Activated CD4-positive, alpha-beta T cell treated with anti-CD3 and anti-CD28 coated beads, Interleukin-2, amount 10 ng/mL, durations not matched to agents 24 days and 14 days (primary cell): ENCODE data around the gene ATP1A4. TPM values are rescaled to one million over a fixed set of nuclear protein-coding genes. Genes with fewer than 3 reads are reported as not detected.

Source experiments
- DNase-seq: peaks from one replicate; pipeline ENCODE4 v3.0.0; 2022
- H3K27ac Mint-ChIP-seq: one replicate; pipeline ENCODE4 v1.8.0; 2022; ENCODE audit warnings: mild to moderate bottlenecking, mixed read lengths
- H3K27me3 Mint-ChIP-seq: one replicate; pipeline ENCODE4 v1.8.0; 2022; ENCODE audit warnings: mixed read lengths
- H3K36me3 Mint-ChIP-seq: one replicate; pipeline ENCODE4 v1.8.0; 2022; ENCODE audit warnings: low read depth, mild to moderate bottlenecking, mixed read lengths
- H3K4me1 Mint-ChIP-seq: one replicate; pipeline ENCODE4 v1.8.0; 2021; ENCODE audit warnings: mixed read lengths
- H3K4me3 Mint-ChIP-seq: one replicate; pipeline ENCODE4 v1.8.0; 2022; ENCODE audit warnings: mild to moderate bottlenecking, moderate library complexity, mixed read lengths
- H3K9me3 Mint-ChIP-seq: one replicate; pipeline ENCODE4 v1.8.0; 2021; ENCODE audit warnings: mixed read lengths
- intact Hi-C: fragments of 100-400 bp; cut with micrococcal nuclease; formaldehyde crosslinking; loops from one replicate; pipeline ENCODE4 v1.15.1; 2023
- total RNA-seq: library from RNA; stranded (reverse); gene quantifications from 2 replicates; pipeline ENCODE4 v1.2.3, GENCODE V29; 2022

Gene ATP1A4
- total RNA-seq, 1 donor from 2014 or later: not detected

DNA sequence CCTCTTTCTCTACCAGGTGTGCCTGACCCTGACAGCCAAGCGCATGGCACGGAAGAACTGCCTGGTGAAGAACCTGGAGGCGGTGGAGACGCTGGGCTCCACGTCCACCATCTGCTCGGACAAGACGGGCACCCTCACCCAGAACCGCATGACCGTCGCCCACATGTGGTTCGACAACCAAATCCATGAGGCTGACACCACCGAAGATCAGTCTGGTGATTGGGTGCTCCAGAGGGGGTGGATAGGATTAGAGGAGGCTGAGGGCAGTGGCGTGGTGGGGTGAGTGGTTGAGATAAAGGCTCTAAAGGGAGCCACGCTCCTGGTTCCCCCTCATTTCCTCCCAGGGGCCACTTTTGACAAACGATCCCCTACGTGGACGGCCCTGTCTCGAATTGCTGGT is 22.8 kb upstream of the ATP1A4 start:
- Mint-ChIP-seq H3K4me3 (no peak overlapping the region), H3K9me3 (no peaks in the 10 kb centered on the region), H3K4me1 (no peaks in the 10 kb centered on the region), H3K27me3 (peaks cover 19% of the 10 kb centered on the region), H3K27ac (no peak overlapping the region), H3K36me3 (no peaks in the 10 kb centered on the region)
- intact Hi-C loops: no loop called here
- DNase-seq: no peak

DNA sequence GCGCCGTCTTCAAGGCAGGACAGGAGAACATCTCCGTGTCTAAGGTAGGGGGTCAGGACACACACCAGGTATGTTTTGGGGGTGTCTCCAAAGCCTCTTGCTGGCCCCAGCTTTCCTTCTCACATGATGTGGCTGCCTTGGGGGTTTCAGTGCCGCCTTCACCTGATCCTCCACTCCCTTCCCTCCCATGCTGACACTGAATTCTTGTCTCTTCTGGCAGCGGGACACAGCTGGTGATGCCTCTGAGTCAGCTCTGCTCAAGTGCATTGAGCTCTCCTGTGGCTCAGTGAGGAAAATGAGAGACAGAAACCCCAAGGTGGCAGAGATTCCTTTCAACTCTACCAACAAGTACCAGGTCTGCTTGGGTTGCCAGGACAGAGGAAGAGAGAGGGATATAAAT is 22.4 kb upstream of the ATP1A4 start:
- intact Hi-C loops: no loop called here
- Mint-ChIP-seq H3K36me3 (no peaks in the 10 kb centered on the region), H3K4me1 (no peaks in the 10 kb centered on the region), H3K27ac (no peak overlapping the region), H3K27me3 (peaks cover 19% of the 10 kb centered on the region), H3K9me3 (no peaks in the 10 kb centered on the region), H3K4me3 (no peak overlapping the region)
- DNase-seq: no peak

DNA sequence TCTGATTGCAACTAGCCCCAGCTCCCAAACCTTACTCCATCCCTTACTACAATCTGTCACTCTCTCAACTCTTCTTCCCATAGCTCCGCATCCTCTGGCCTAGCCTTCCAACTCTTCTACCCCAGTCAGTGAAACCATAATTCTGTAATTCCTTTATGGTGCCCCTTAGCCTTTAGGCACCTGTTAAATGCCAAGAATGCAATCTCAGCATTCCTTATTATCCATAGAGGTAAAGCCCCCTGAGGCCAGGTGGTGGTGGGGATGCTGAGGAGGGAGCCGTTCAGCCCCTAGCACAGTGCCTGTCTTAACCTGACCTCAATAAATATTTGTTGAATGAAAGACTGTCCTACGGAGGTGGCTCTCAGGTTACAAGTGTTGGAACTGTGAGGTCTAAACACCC is 21.8 kb upstream of the ATP1A4 start:
- H3K27me3 Mint-ChIP-seq: peaks cover 19% of the 10 kb centered on the region
- H3K4me3 Mint-ChIP-seq: no peak overlapping the region
- H3K36me3 Mint-ChIP-seq: no peaks in the 10 kb centered on the region
- no peaks in the 10 kb centered on the region for H3K4me1 Mint-ChIP-seq
- no peaks in the 10 kb centered on the region for H3K9me3 Mint-ChIP-seq
- intact Hi-C loops: no loop called here
- DNase-seq: no peak
- H3K27ac Mint-ChIP-seq: no peak overlapping the region

DNA sequence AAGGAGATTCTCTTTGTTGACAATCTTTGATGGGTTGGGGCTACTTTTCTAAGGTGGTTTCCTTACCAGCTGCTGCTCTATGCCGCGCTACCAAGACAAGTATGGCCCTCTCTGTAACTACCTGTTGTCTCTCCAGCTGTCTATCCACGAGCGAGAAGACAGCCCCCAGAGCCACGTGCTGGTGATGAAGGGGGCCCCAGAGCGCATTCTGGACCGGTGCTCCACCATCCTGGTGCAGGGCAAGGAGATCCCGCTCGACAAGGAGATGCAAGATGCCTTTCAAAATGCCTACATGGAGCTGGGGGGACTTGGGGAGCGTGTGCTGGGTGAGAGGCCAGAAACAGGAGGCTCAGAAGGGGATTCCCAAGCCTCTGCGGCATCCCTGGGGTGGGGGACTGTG is 21.4 kb upstream of the ATP1A4 start:
- Mint-ChIP-seq H3K27ac (no peak overlapping the region), H3K9me3 (no peaks in the 10 kb centered on the region), H3K27me3 (peaks cover 19% of the 10 kb centered on the region), H3K4me1 (no peaks in the 10 kb centered on the region), H3K4me3 (no peak overlapping the region), H3K36me3 (no peaks in the 10 kb centered on the region)
- DNase-seq: no peak
- intact Hi-C loops: no loop called here

DNA sequence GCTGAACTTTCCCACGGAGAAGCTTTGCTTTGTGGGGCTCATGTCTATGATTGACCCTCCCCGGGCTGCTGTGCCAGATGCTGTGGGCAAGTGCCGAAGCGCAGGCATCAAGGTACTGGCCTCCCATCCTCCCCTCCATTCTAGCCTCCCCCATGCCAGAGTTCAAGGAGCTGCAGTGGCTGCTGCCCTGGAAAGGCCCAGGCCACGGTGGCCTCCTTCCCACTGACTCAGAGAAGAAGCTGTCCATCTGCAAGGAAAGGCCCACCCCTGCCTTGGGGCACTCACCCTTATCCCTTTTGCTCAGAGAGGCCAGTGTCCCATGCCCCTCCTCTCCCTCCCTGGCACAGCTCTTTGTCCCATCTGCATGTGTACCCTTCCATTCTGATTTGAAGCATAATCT is 20.9 kb upstream of the ATP1A4 start:
- intact Hi-C loops: no loop called here
- no peaks in the 10 kb centered on the region for H3K36me3 Mint-ChIP-seq
- no peak overlapping the region for H3K27ac Mint-ChIP-seq
- H3K27me3 Mint-ChIP-seq: peaks cover 19% of the 10 kb centered on the region
- no peaks in the 10 kb centered on the region for H3K9me3 Mint-ChIP-seq
- no peak for DNase-seq
- H3K4me1 Mint-ChIP-seq: no peaks in the 10 kb centered on the region
- no peak overlapping the region for H3K4me3 Mint-ChIP-seq

DNA sequence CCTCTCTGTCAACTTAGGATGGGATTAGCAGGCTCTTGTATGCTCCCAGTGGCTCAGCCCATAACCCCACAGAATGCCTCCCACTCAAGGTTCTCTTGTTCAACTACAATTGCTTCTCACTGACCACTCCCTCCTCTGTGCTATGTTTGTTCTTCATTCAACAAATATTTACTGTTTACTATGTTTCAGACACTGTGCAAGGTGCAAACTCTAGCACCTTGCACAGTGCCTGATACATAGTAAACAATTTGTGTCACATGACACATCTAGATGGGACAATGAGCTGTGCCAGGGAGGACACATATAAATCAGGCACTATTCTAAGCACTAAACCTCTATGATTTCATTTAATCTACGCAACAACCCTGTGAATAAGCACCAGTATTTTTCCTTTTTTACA is 20.5 kb upstream of the ATP1A4 start:
- intact Hi-C loops: no loop called here
- Mint-ChIP-seq H3K36me3 (no peaks in the 10 kb centered on the region), H3K27me3 (peaks cover 19% of the 10 kb centered on the region), H3K9me3 (no peaks in the 10 kb centered on the region), H3K27ac (no peak overlapping the region), H3K4me3 (no peak overlapping the region), H3K4me1 (no peaks in the 10 kb centered on the region)
- no peak for DNase-seq

DNA sequence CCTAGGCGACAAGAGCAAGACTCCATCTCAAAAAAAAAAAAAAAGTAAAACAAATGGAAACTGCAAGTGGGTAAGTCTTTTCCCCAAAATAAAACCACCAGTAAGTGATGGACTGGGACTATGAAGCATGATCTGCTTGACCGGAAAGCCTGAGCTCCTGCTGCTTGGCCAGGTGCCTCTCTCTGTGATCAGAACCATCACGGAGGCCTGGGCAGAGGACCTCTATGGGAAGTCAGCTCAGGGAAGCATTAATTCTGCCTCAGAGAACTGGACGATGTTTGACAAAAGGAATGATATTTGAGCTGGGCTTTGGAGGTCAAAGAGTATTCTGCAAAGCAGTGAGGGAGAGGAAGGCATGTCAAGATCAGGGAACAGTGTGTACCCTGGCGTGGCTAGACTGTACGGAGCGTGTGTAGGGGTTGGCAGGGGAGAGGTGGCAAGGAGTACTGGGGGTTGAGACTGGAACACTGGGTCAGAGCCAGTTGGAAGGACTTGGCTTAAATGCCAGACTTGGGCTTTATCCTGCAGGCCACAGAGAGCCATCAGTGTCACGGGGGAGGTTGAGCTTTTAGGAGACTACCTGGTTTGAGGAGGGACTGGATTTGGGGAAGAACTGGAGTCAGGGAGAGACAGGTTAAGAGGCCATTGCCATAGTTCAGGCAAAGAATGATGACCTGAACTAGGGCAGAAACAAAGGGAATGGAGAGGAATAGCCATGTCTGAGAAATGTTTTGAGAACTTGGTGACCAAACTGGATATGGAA is 19.4 kb upstream of the ATP1A4 start:
- Mint-ChIP-seq H3K36me3 (no peaks in the 10 kb centered on the region), H3K27ac (no peak overlapping the region), H3K9me3 (no peaks in the 10 kb centered on the region), H3K4me3 (no peak overlapping the region), H3K27me3 (peaks cover 19% of the 10 kb centered on the region), H3K4me1 (no peaks in the 10 kb centered on the region)
- intact Hi-C loops: no loop called here
- DNase-seq: no peak

DNA sequence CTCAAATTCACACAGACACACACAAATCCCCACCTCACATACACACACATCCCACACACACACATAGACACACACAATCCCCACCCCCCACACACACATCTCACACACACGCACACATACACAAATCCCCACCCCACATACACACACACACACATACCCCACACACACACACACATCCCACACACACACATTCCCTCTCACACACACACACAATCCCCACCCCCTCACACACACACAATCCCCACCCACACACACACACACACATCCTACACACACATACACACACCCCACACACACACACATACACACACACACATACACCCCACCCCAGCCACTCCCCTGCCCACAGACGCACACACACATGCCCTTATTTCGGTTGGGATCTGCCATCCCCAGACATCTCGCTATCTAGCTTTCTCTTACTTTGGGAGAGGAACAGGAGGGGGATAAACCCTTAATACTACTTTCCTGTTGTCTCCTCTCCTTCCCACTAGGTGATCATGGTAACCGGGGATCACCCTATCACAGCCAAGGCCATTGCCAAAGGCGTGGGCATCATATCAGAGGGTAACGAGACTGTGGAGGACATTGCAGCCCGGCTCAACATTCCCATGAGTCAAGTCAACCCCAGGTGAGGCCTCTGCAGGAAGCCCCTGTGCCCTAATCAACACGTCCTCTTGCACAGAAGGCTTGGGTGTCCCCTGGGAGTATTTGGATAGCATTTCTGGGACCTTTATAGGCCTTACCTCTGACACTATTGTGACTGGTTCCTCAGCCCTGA is 17.2 kb upstream of the ATP1A4 start:
- Mint-ChIP-seq H3K4me1 (no peaks in the 10 kb centered on the region), H3K9me3 (no peaks in the 10 kb centered on the region), H3K4me3 (no peak overlapping the region), H3K36me3 (no peaks in the 10 kb centered on the region), H3K27me3 (peaks cover 19% of the 10 kb centered on the region), H3K27ac (no peak overlapping the region)
- DNase-seq: no peak
- intact Hi-C loops: no loop called here

DNA sequence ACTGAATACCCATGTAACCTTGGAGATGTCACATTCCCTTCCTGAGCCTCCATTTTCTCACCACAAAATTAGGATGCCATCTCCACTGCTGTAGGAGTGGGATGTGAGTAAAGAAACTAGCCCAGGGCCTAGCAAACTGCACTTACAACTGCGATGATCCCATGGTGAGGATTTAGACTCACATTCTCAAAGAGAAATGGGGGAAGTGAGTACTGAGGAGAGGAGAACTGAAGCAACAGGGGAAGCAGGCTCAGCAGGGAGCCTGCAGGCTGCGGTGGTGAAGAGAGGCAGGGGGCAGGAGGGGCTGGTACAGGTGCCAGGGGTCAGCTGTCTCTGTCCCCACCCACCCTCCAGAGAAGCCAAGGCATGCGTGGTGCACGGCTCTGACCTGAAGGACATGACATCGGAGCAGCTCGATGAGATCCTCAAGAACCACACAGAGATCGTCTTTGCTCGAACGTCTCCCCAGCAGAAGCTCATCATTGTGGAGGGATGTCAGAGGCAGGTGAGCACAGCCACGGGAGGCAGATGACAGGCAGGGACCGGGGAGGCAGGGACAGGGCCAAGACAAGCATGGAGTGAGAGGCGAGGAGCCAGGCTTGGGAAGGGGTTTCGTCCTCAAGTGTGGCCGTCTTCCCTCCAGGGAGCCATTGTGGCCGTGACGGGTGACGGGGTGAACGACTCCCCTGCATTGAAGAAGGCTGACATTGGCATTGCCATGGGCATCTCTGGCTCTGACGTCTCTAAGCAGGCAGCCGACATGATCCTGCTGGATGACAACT is 16.4 kb upstream of the ATP1A4 start:
- intact Hi-C loops: no loop called here
- Mint-ChIP-seq H3K9me3 (no peaks in the 10 kb centered on the region), H3K4me1 (no peaks in the 10 kb centered on the region), H3K27me3 (peaks cover 17% of the 10 kb centered on the region), H3K36me3 (no peaks in the 10 kb centered on the region), H3K27ac (no peak overlapping the region), H3K4me3 (no peak overlapping the region)
- DNase-seq: no peak

DNA sequence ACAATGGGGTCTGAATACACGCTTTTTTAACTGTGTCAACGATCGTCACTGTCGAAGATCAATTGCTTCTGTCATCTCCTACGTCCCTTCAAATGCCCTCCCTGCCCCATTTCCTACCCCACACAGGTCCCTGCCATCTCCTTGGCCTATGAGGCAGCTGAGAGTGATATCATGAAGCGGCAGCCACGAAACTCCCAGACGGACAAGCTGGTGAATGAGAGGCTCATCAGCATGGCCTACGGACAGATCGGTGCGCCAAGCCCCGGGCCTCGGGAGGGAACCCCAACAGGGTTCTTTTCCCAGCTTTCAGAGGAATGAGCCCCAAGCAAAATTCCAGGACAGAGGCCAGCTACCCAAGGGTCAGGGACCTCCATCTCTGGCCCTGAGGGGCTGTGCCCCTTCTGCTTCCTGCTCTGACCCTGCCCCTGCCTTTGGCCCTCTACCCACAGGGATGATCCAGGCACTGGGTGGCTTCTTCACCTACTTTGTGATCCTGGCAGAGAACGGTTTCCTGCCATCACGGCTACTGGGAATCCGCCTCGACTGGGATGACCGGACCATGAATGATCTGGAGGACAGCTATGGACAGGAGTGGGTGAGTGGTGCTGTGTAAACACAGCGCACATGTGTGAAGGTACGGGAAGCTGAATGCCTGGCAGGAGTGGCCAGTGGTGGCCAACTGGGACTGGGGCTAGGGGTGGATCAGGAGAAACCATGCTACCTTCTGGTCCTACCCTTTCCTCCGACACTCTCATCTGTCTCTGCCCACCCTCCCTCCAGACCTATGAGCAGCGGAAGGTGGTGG is 15.1 kb upstream of the ATP1A4 start:
- no peaks in the 10 kb centered on the region for H3K36me3 Mint-ChIP-seq
- peaks cover 13% of the 10 kb centered on the region for H3K27me3 Mint-ChIP-seq
- no peak for DNase-seq
- intact Hi-C loops: no loop called here
- no peak overlapping the region for H3K27ac Mint-ChIP-seq
- no peaks in the 10 kb centered on the region for H3K9me3 Mint-ChIP-seq
- H3K4me1 Mint-ChIP-seq: no peaks in the 10 kb centered on the region
- H3K4me3 Mint-ChIP-seq: no peak overlapping the region

DNA sequence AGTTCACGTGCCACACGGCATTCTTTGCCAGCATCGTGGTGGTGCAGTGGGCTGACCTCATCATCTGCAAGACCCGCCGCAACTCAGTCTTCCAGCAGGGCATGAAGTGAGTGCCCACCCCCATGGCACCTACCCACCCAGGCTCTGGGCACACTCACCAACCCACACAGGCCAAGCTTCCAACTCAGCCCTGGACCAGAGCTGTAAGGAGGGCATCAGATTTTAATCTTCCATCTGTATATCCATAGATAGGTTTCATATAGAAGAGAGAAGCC is 14.5 kb upstream of the ATP1A4 start:
- Mint-ChIP-seq H3K4me1 (no peaks in the 10 kb centered on the region), H3K27me3 (peaks cover 12% of the 10 kb centered on the region), H3K4me3 (no peak overlapping the region), H3K9me3 (no peaks in the 10 kb centered on the region), H3K27ac (no peak overlapping the region), H3K36me3 (no peaks in the 10 kb centered on the region)
- no peak for DNase-seq
- intact Hi-C loops: no loop called here

DNA sequence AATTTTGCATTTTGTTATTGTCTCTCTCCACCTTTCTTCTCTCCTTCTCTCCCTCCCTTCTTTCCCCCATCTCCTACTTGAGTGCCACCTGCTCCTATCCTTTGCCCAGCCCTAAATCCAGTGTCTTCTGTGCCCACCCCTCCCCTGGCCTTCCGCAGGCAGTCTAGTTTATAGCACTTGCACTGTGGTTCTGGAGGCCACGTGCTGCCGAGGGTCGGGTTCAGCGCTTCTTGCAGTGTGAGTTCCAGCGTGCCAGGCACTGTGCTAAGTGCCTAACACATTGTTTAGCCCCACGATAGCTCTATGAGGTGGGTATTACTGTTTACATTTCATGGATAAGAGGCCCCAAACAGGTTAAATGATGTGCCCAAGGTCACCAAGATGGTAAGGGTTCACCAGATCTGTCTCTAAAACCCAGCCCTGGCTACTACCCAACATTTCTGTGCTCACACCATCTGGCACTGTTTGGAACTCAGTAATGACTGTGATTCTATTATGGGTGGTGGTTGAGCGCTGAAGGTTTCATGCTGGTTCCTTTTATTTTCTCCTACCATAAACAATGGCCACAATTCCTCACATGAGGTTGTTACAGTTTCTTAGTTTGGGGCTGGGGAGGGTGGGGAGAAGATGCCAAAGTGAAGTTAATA is 14.1 kb upstream of the ATP1A4 start:
- intact Hi-C loops: no loop called here
- Mint-ChIP-seq H3K27ac (no peak overlapping the region), H3K27me3 (peaks cover 7% of the 10 kb centered on the region), H3K36me3 (no peaks in the 10 kb centered on the region), H3K4me1 (no peaks in the 10 kb centered on the region), H3K9me3 (no peaks in the 10 kb centered on the region), H3K4me3 (no peak overlapping the region)
- DNase-seq: no peak

DNA sequence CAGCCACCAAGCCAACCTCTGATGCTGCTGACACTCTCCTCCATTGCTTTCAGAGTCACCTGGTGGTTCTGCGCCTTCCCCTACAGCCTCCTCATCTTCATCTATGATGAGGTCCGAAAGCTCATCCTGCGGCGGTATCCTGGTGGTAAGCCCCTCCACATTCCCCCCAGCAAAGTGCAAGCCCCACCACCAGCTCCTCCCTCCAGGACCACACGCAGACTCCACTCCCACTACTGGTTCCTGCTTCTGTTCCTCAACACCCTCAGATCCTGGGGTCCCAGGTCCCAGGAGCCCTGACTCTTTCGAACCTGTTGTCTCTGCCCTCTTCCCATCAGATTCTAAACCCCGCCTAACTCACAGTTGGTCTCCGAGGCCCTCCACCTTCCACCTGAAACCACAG is 11.6 kb upstream of the ATP1A4 start:
- Mint-ChIP-seq H3K27ac (no peak overlapping the region), H3K36me3 (no peaks in the 10 kb centered on the region), H3K9me3 (no peaks in the 10 kb centered on the region), H3K4me3 (no peak overlapping the region), H3K27me3 (peaks cover 8% of the 10 kb centered on the region), H3K4me1 (no peaks in the 10 kb centered on the region)
- intact Hi-C loops: no loop called here
- no peak for DNase-seq
